Prostate gland (tissue), 2 donors: ENCODE results near the gene ANXA2.

Experiments used
- POLR2A ChIP-seq: fragments of 450-650 bp; IDR thresholded peaks from one replicate; pipeline ENCODE4 v1.6.1; 2016; ENCODE audit warnings: antibody characterized with exemption, mild to moderate bottlenecking
- TF ChIP-seq, protein P1 (sequence below), 4 experiments: fragments of 200-600 bp in 2 of 4; fragments of 450-650 bp in 2 of 4; sonication (generic) in 2 of 4; IDR thresholded peaks; 1 replicate in 3 of 4; 2 replicates in 1 of 4; pipeline ENCODE4 v1.5.1; 2016 to 2019; ENCODE audit warnings: antibody characterized with exemption in 4 of 4, mild to moderate bottlenecking in 2 of 4, moderate library complexity in 2 of 4

GRCh38 chr15:60363087-60363549 lies 34.7 kb downstream of the ANXA2 start:
- TF ChIP-seq, protein P1, sequence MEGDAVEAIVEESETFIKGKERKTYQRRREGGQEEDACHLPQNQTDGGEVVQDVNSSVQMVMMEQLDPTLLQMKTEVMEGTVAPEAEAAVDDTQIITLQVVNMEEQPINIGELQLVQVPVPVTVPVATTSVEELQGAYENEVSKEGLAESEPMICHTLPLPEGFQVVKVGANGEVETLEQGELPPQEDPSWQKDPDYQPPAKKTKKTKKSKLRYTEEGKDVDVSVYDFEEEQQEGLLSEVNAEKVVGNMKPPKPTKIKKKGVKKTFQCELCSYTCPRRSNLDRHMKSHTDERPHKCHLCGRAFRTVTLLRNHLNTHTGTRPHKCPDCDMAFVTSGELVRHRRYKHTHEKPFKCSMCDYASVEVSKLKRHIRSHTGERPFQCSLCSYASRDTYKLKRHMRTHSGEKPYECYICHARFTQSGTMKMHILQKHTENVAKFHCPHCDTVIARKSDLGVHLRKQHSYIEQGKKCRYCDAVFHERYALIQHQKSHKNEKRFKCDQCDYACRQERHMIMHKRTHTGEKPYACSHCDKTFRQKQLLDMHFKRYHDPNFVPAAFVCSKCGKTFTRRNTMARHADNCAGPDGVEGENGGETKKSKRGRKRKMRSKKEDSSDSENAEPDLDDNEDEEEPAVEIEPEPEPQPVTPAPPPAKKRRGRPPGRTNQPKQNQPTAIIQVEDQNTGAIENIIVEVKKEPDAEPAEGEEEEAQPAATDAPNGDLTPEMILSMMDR (IDR thresholded peaks at IDR 0.05), result no peak
- no peak for TF ChIP-seq POLR2A
